IMR-90 (cell line): ENCODE results near the gene PTGR2. TPM values are rescaled to one million over a fixed set of nuclear protein-coding genes. Genes with fewer than 3 reads are reported as not detected.

Source experiments
- ATAC-seq: fragments of 200-7000 bp; cut with Tn5 transposase; 2 replicates; pipeline ENCODE4 v1.9.1; 2020; ENCODE audit warnings: low read depth, mild to moderate bottlenecking, moderate library complexity
- BruUV-seq: library from RNA; stranded (reverse); fragments of 400-500 nt; replicated peaks from 2 replicates; lab custom pipeline; 2021; lab: Mats Ljungman, UMichigan
- CTCF ChIA-PET: fragments of 300-600 bp; formaldehyde crosslinking; extraction: SDS; loops from one replicate; lab custom pipeline; 2021; ENCODE audit warnings: antibody characterized with exemption; lab: Yijun Ruan, JAX
- POLR2A ChIA-PET: fragments of 300-600 bp; sonication (Branson Sonifier 250); formaldehyde crosslinking; loops from one replicate; lab custom pipeline; 2022; ENCODE audit warnings: antibody characterized with exemption; ENCODE audit not compliant: unreplicated experiment; lab: Charles Lee
- DNase-seq: peaks from one replicate; pipeline ENCODE4 v3.0.0; 2013
- H2AFZ ChIP-seq: replicated peaks from 2 replicates; pipeline ENCODE3; 2013; ENCODE audit warnings: low read length, mild to moderate bottlenecking; ENCODE audit not compliant: poor library complexity
- H2AK5ac ChIP-seq: 2 replicates; pipeline ENCODE4 v1.6.1; 2013; ENCODE audit warnings: low read depth, low read length, inconsistent platforms
- H2AK9ac ChIP-seq: replicated peaks from 2 replicates; pipeline ENCODE3; 2013; ENCODE audit warnings: mild to moderate bottlenecking, low read depth, low read length, moderate library complexity; ENCODE audit not compliant: poor library complexity
- H2BK120ac ChIP-seq: 2 replicates; pipeline ENCODE4 v1.6.1; 2013; ENCODE audit warnings: low read depth, low read length, inconsistent platforms
- H2BK15ac ChIP-seq: 3 replicates; pipeline ENCODE4 v1.6.1; 2013; ENCODE audit warnings: low read depth, low read length, inconsistent platforms
- H2BK20ac ChIP-seq: 2 replicates; pipeline ENCODE4 v1.6.1; 2013; ENCODE audit warnings: low read depth, mild to moderate bottlenecking, inconsistent platforms, low read length, moderate library complexity
- H2BK5ac ChIP-seq: 2 replicates; pipeline ENCODE4 v1.6.1; 2013; ENCODE audit warnings: mild to moderate bottlenecking, low read depth, low read length, inconsistent platforms; ENCODE audit not compliant: poor library complexity, severe bottlenecking
- H3K14ac ChIP-seq: replicated peaks from 2 replicates; pipeline ENCODE4 v1.6.1; 2013; ENCODE audit warnings: low read depth, low read length, inconsistent platforms
- H3K18ac ChIP-seq: 2 replicates; pipeline ENCODE4 v1.6.1; 2013; ENCODE audit warnings: low read depth, low read length, control low read depth
- H3K23ac ChIP-seq: 2 replicates; pipeline ENCODE4 v1.6.1; 2013; ENCODE audit warnings: low read depth, low read length, inconsistent platforms
- H3K27ac ChIP-seq: 2 replicates; pipeline ENCODE4 v1.5.1; 2013; ENCODE audit warnings: mild to moderate bottlenecking, control low read depth, low read length; ENCODE audit not compliant: insufficient read depth
- H3K27me3 ChIP-seq: 2 replicates; pipeline ENCODE4 v1.6.1; 2013; ENCODE audit warnings: low read length; ENCODE audit not compliant: control insufficient read depth, insufficient read depth
- H3K36me3 ChIP-seq: 2 replicates; pipeline ENCODE4 v1.6.1; 2013; ENCODE audit warnings: low read length, mixed read lengths; ENCODE audit not compliant: control insufficient read depth, insufficient read depth
- H3K4ac ChIP-seq: 2 replicates; pipeline ENCODE4 v1.6.1; 2013; ENCODE audit warnings: low read depth, low read length, inconsistent platforms
- H3K4me1 ChIP-seq: 2 replicates; pipeline ENCODE4 v1.6.1; 2013; ENCODE audit warnings: low read length, mixed read lengths; ENCODE audit not compliant: control insufficient read depth, insufficient read depth
- H3K4me2 ChIP-seq: 2 replicates; pipeline ENCODE4 v1.6.1; 2013; ENCODE audit warnings: low read depth, mild to moderate bottlenecking, control low read depth, low read length, moderate library complexity
- H3K4me3 ChIP-seq: 2 replicates; pipeline ENCODE4 v1.5.1; 2013; ENCODE audit warnings: low read depth, mild to moderate bottlenecking, control low read depth, low read length, moderate library complexity; ENCODE audit not compliant: insufficient read depth
- H3K56ac ChIP-seq: 2 replicates; pipeline ENCODE4 v1.6.1; 2013; ENCODE audit warnings: low read length, inconsistent platforms; ENCODE audit not compliant: insufficient read depth; ENCODE audit errors: extremely low read depth
- H3K79me1 ChIP-seq, 2 experiments: 2 replicates each; pipeline ENCODE4 v1.6.1; 2013; ENCODE audit warnings: low read length in 2 of 2, inconsistent platforms in 1 of 2, low read depth in 1 of 2
- H3K9ac ChIP-seq: 2 replicates; pipeline ENCODE4 v1.6.1; 2013; ENCODE audit warnings: low read depth, low read length, control low read depth
- H3K9me1 ChIP-seq: 2 replicates; pipeline ENCODE4 v1.6.1; 2013; ENCODE audit warnings: low read length, inconsistent platforms; ENCODE audit not compliant: insufficient read depth
- H3K9me3 ChIP-seq: 2 replicates; pipeline ENCODE4 v1.6.1; 2013; ENCODE audit warnings: low read length; ENCODE audit not compliant: control insufficient read depth, insufficient read depth
- H4K20me1 ChIP-seq: 2 replicates; pipeline ENCODE4 v1.6.1; 2013; ENCODE audit warnings: low read length, inconsistent platforms; ENCODE audit not compliant: insufficient read depth
- H4K5ac ChIP-seq: 2 replicates; pipeline ENCODE4 v1.6.1; 2013; ENCODE audit warnings: mild to moderate bottlenecking, low read depth, low read length, control low read depth
- H4K8ac ChIP-seq, 2 experiments: 2 replicates each; pipeline ENCODE4 v1.6.1; 2013; ENCODE audit warnings: low read depth in 2 of 2, low read length in 2 of 2, control low read depth in 1 of 2, inconsistent platforms in 1 of 2
- H4K91ac ChIP-seq: 2 replicates; pipeline ENCODE4 v1.6.1; 2013; ENCODE audit warnings: low read depth, low read length, inconsistent platforms; ENCODE audit not compliant: insufficient read depth
- BHLHE40 ChIP-seq: fragments of 150-350 bp; IDR thresholded peaks from 2 replicates; pipeline ENCODE4 v1.6.1; 2016; ENCODE audit warnings: mild to moderate bottlenecking, low read depth, low read length
- CEBPB ChIP-seq: IDR thresholded peaks from 2 replicates; pipeline ENCODE4 v1.6.1; 2012; ENCODE audit warnings: low read depth, low read length, improper control_type of control experiment
- CHD1 ChIP-seq: IDR thresholded peaks from 2 replicates; pipeline ENCODE4 v1.6.1; 2012; ENCODE audit warnings: low read depth, low read length, improper control_type of control experiment
- MAFK ChIP-seq: IDR thresholded peaks from 2 replicates; pipeline ENCODE4 v1.6.1; 2012; ENCODE audit warnings: low read depth, low read length, improper control_type of control experiment
- MAZ ChIP-seq: IDR thresholded peaks from 2 replicates; pipeline ENCODE4 v1.6.1; 2012; ENCODE audit warnings: low read depth, mild to moderate bottlenecking, low read length, improper control_type of control experiment, moderate library complexity, borderline replicate concordance
- NFE2L2 ChIP-seq: fragments of 150-350 bp; IDR thresholded peaks from 2 replicates; pipeline ENCODE4 v1.6.1; 2016; ENCODE audit warnings: low read depth, mild to moderate bottlenecking, low read length
- RCOR1 ChIP-seq: IDR thresholded peaks from 2 replicates; pipeline ENCODE4 v1.6.1; 2012; ENCODE audit warnings: mild to moderate bottlenecking, low read length, improper control_type of control experiment; ENCODE audit not compliant: insufficient replicate concordance
- RFX5 ChIP-seq: IDR thresholded peaks from 2 replicates; pipeline ENCODE4 v1.8.0; 2012; ENCODE audit warnings: low read depth, mild to moderate bottlenecking, low read length, moderate library complexity
- WGBS, 2 experiments: methylation state at CpG; one replicate each; pipeline versions ENCODE4 v1.1.5 to v1.1.7; 2013; ENCODE audit warnings: missing lambda C conversion rate in 2 of 2; ENCODE audit not compliant: insufficient read length in 1 of 2; ENCODE audit errors: extremely low coverage in 2 of 2; 5-methylcytosine and 5-hydroxymethylcytosine counted together
- dilution Hi-C: fragments of 300-500 bp; cut with HindIII; formaldehyde crosslinking; loops from one replicate; pipeline ENCODE4 v1.14.3; 2018; ENCODE audit warnings: low sequenced_read_pairs; ENCODE audit not compliant: unreplicated experiment
- in situ Hi-C: fragments of 300-500 bp; cut with MboI; formaldehyde crosslinking; loops from 3 replicates; pipeline ENCODE4 v1.14.3; 2019; ENCODE audit warnings: low sequenced_read_pairs, inconsistent platforms, mixed read lengths
- intact Hi-C: fragments of 100-400 bp; cut with micrococcal nuclease; formaldehyde crosslinking; loops from 2 replicates; pipeline ENCODE4 v1.10.0; 2022
- polyA plus RNA-seq, 3 experiments: library from polyadenylated mRNA; depleted of rRNA; stranded (reverse); fragments of >200 nt; gene quantifications; 2 replicates each; pipeline ENCODE4 v1.2.3, GENCODE V29; 2012; ENCODE audit warnings: low replicate concordance in 1 of 3
- total RNA-seq: library from RNA; depleted of rRNA; stranded (reverse); fragments of >200 nt; gene quantifications from 2 replicates; pipeline ENCODE4 v1.2.3, GENCODE V29; 2012

PTGR2 gene
- total and polyA plus RNA-seq, 2 of the 4 experiments (the other 2 are of a cell fraction): 1.3 to 3.2 TPM

DNA sequence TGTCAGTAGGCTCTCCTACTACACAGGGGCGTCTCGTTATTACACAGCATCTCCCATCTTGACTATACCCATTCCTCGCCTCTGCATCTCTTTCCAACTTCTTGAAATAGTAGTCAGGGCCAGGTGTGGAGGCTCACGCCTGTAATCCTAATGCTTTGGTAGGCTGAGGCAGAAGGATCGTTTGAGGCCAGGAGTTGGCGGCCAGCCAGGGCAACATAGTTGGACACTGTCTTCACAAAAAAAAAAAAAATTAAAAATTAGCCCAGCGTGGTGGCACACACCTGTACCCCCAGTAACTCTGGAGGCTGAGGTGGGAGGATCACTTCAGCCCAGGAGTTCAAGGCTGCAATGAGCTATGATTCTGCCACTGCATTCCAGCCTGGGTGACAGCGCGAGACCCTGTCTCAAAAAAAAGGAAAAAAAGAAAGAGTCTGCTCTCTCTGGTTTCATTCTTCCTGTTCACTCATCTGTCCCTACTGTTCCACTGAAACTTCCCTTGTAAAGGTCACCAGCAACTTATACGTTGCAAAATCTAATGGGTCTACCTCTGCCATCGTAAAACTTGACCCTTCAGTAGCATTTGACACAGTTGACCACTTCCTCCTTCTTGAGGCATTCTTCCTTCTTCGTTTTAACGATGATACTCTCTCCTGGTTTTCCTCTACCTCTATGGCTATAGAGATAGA, 41.0 kb upstream of the PTGR2 start:
- Histone ChIP-seq H3K27me3 (no peaks in the 10 kb centered on the region; the same call in 1 of the 2 replicates), H2AK5ac (no peak overlapping the region), H2BK5ac (no peak overlapping the region), H4K91ac (no peak overlapping the region), H3K23ac (no peak overlapping the region), H2AFZ (no peak overlapping the region), H4K20me1 (no peaks in the 10 kb centered on the region), H2BK20ac (no peak overlapping the region), H3K4ac (no peak overlapping the region), H4K8ac (no peak overlapping the region), H3K18ac (no peak overlapping the region), H3K79me1 (no peaks in the 10 kb centered on the region), H3K4me2 (no peak overlapping the region), H3K36me3 (no peaks in the 10 kb centered on the region), H2BK120ac (no peak overlapping the region), H3K27ac (no peak overlapping the region), H3K4me3 (no peak overlapping the region), H2AK9ac (no peak overlapping the region), H2BK15ac (no peak overlapping the region), H3K14ac (no peak overlapping the region), H3K4me1 (peaks cover 2% of the 10 kb centered on the region; the same call in 1 of the 2 replicates), H3K56ac (no peak overlapping the region), H3K9me1 (no peaks in the 10 kb centered on the region), H3K9ac (no peak overlapping the region), H4K5ac (no peak overlapping the region), H3K9me3 (no peaks in the 10 kb centered on the region)
- POLR2A ChIA-PET: no interaction called here
- TF ChIP-seq NFE2L2 (no peak), BHLHE40 (no peak), MAZ (no peak), MAFK (no peak), RCOR1 (no peak), RFX5 (no peak), CEBPB (no peak), CHD1 (no peak)
- CTCF ChIA-PET: no interaction called here
- no peak for DNase-seq
- intact Hi-C loops: no loop called here
- in situ Hi-C loops: no loop called here
- dilution Hi-C loops: no loop called here
- 83% methylated on average over 2 of the region's 13 CpGs; no CpG with 5 or more reads in 1 of the 2 experiments for WGBS, 2 experiments
- BruUV-seq: no TSS peak
- no peak for ATAC-seq
